ENCODE data around the gene LAMA3. TPM values are rescaled to one million over a fixed set of nuclear protein-coding genes. Genes with fewer than 3 reads are reported as not detected.

LAMA3 gene
- total RNA-seq, 2 donors from 2014 or later = 5.0 to 6.4 TPM

DNA sequence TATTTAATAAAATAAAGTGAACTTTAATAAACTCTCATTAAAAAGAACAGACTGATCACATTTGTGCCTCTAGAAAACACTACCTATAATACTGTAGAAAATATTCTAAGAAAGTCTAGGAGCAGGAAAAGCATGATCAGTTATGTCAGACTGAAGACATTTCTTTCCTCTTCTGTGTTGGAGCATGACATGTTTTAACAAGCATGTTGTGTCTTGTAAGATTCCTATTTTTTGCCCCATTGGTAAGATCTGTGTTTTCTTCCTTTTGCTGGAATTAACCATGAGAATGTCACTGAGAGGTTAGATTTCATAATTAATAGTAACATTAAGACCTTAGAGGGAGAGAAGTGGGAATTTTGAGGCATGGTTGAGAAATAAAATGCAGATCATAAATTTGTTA is 27.7 kb downstream of the LAMA3 start:
- H3K27ac ChIP-seq = no peak overlapping the region
- DNase-seq (ENCODE audit: low spot score) = no peak
- H3K36me3 ChIP-seq = no peaks in the 10 kb centered on the region
- H3K4me1 ChIP-seq = peaks cover 0 to 5% of the 10 kb centered on the region in 2 donors
- H3K4me3 ChIP-seq = no peak overlapping the region
- no peaks in the 10 kb centered on the region for H3K9me3 ChIP-seq
- no peaks in the 10 kb centered on the region for H3K27me3 ChIP-seq
- TF ChIP-seq, protein P1, sequence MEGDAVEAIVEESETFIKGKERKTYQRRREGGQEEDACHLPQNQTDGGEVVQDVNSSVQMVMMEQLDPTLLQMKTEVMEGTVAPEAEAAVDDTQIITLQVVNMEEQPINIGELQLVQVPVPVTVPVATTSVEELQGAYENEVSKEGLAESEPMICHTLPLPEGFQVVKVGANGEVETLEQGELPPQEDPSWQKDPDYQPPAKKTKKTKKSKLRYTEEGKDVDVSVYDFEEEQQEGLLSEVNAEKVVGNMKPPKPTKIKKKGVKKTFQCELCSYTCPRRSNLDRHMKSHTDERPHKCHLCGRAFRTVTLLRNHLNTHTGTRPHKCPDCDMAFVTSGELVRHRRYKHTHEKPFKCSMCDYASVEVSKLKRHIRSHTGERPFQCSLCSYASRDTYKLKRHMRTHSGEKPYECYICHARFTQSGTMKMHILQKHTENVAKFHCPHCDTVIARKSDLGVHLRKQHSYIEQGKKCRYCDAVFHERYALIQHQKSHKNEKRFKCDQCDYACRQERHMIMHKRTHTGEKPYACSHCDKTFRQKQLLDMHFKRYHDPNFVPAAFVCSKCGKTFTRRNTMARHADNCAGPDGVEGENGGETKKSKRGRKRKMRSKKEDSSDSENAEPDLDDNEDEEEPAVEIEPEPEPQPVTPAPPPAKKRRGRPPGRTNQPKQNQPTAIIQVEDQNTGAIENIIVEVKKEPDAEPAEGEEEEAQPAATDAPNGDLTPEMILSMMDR (IDR thresholded peaks at IDR 0.05) = no peak

DNA sequence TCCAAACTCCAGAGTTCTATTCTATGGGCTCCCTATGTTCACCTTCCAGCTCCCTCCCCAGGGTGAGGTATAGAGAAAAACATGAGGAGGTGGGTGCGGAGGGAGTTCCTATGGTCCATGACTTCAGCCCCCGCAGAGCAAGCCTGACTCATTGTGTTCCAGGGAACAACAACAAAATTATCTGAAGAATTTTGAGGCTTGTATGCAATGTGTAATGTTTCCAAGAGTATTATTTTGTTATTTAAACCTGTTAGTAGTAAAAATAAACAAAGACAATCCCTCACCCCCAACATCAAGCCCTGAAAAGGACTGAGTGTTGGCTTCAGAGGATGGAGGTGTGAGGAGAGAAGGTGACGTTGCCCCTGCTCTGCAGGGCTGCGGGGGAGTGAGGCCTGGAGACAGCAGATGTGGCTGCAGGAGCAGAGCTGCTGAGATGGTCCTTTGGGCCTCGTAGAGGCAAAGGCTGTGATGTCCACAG is 29.0 kb downstream of the LAMA3 start:
- H3K27me3 ChIP-seq = no peaks in the 10 kb centered on the region
- H3K4me1 ChIP-seq = peaks cover 0 to 5% of the 10 kb centered on the region in 2 donors
- no peak overlapping the region for H3K27ac ChIP-seq
- H3K4me3 ChIP-seq = no peak overlapping the region
- no peak for DNase-seq (ENCODE audit: low spot score)
- H3K9me3 ChIP-seq = no peaks in the 10 kb centered on the region
- TF ChIP-seq, protein P1 (IDR thresholded peaks at IDR 0.05) = no peak
- H3K36me3 ChIP-seq = no peaks in the 10 kb centered on the region

DNA sequence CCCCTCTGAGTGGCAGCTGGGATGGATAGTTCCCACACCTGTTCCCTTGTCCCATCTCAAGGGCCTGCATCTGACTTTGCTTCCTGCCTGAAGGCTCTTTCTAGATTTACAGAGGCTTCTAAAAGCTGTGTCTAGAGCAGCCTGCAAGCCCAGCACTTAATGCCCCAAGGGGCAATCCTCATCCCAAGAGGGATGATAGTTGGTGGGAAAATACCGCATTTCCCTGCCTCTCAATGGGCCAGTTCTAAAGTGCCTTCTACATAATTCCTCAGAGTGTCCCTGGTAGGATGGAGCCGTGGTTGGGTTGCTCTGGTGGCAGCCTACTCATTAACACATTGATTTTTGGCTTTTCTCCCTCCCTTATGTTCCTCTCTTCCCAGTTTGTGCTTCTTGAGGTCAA is 29.5 kb downstream of the LAMA3 start:
- Histone ChIP-seq H3K36me3 (no peaks in the 10 kb centered on the region), H3K4me3 (no peak overlapping the region), H3K27me3 (no peaks in the 10 kb centered on the region), H3K9me3 (no peaks in the 10 kb centered on the region), H3K27ac (no peak overlapping the region), H3K4me1 (peaks cover 0 to 5% of the 10 kb centered on the region in 2 donors)
- TF ChIP-seq, protein P1 (IDR thresholded peaks at IDR 0.05) = no peak
- DNase-seq (ENCODE audit: low spot score) = no peak

DNA sequence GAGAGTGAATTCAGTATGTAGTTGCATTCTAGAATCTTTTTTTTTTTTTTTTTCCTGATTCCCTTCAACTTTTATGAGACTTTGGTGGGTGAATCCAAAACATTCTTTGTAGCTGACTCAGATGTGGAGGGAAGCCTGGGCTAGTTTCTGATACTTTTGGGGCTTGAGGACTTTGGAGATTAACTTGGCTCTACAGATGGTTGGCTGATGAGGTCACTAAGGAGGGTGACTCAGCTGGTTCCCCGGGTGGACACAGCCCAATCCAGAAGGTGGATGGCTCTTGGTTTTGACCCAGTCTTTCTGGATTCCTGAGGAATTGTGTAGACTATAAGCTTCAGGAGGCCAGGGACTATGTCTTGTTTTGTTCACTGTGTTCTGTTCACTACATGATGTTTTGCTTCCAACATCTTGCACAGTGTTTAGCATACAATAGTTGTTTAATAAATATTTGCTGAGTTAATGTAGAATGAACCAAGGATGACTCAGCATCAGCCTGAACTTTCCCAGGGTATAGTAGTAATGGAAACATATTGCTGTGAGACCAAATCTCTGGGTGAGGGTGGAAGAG is 30.5 kb downstream of the LAMA3 start:
- H3K36me3 ChIP-seq = no peaks in the 10 kb centered on the region
- peak overlapping the region in 1 of 2 donors; percentile 22 for H3K27ac ChIP-seq
- no peaks in the 10 kb centered on the region for H3K27me3 ChIP-seq
- H3K4me1 ChIP-seq = peaks cover 0 to 5% of the 10 kb centered on the region in 2 donors
- TF ChIP-seq, protein P1 (IDR thresholded peaks at IDR 0.05) = no peak
- peak; percentile 63 for DNase-seq (ENCODE audit: low spot score)
- no peaks in the 10 kb centered on the region for H3K9me3 ChIP-seq
- H3K4me3 ChIP-seq = no peak overlapping the region

DNA sequence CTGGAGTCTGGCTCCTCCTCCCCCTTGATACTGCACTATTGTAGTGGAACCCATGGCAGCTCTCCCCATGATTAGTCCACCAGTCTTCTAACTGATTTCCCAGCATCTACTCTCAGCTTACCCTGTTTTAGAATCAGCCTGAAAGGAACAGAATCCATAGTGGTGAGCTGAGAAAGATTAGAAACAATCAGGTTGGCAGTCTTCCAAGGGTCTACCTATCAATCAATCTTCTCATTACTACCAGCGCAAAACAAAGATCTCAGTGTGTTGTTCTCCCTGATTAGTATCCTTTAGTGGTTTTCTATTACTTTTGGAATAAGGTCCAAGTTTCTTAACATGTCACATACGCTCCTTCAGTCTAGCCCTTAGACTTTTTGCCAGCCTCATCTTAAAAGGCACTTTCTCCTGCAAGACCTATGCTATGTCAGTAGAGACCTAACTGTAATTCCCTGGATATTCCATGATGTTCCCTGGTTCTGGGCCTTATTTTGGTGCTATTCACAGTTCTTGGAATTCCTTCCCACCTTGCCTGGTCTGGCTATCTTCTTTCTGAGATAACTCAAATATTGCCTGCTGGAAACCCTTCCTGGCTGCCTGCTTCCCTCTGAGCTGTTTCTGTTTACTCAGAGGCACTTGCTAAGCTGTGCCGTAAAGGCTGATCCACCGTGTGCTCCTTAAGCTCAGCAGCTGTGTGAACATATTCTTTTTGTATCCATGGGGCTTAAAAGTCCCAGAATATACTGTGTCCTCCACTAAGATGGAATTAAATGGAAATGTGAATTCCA is 32.6 kb downstream of the LAMA3 start:
- Histone ChIP-seq H3K27ac (no peak overlapping the region), H3K9me3 (no peaks in the 10 kb centered on the region)

More for the DNA sequence above, 32.6 kb downstream of the LAMA3 start:
- no peak overlapping the region for H3K4me3 ChIP-seq
- no peaks in the 10 kb centered on the region for H3K27me3 ChIP-seq
- DNase-seq (ENCODE audit: low spot score) = no peak
- peaks cover 0 to 5% of the 10 kb centered on the region in 2 donors for H3K4me1 ChIP-seq
- TF ChIP-seq, protein P1 (IDR thresholded peaks at IDR 0.05) = no peak
- H3K36me3 ChIP-seq = no peaks in the 10 kb centered on the region

Data from right atrium auricular region (tissue), 2 donors.